Hematopoietic multipotent progenitor cell treated with erythropoietin and hydrocortisone succinate and interleukin-3 and kit ligand, for 8 days (in vitro differentiated cells): ENCODE data around the gene C1orf116.

Source experiments
- DNase-seq: peaks from one replicate; pipeline ENCODE4 v3.0.0-alpha.2; 2015

The C1orf116 gene

GRCh38 chr1:207032528-207033017, at the start of gene C1orf116:
C1orf116 (minus strand) TSS chr1:207032756; CDS start chr1:207027598, 5,158 bp downstream.
- DNase-seq: peak; percentile 48

DNA sequence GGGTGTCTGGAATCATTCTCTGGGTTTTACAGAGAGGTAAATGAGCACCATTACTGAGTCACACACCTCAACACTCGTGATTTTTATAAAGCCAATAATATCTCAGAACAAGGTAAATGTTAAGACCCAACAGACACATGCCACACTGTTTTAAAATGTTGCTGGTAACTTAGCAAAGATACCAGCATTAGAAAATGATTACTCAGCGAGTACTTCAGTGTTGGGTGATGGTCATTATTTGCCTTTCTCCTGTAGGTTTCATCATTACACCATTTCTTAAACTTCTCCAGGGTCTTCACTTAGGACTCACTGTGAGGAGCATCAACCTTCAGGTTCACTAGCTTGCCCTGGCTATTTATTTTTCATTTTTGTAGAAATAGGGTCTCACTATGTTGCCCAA, 49.2 kb upstream of the C1orf116 start:
- DNase-seq: no peak

DNA sequence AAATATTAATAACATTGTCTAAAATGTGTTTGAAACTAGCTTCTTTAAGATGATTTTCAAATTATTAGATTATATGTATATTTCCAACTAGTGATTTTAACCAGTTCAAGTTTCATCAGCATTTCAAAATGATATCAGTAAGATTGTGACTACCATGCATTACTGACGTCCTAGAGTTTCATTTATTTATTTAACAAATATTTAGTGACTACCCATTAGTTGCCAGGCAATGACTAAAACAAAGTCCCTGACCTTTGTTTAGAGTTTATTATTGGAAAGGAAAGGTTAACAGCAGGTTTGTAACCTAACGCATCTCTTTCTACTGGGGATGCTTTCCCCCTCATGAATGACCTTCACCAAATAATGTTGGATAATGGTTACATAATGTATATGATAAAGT, 48.5 kb upstream of the C1orf116 start:
- DNase-seq: no peak

DNA sequence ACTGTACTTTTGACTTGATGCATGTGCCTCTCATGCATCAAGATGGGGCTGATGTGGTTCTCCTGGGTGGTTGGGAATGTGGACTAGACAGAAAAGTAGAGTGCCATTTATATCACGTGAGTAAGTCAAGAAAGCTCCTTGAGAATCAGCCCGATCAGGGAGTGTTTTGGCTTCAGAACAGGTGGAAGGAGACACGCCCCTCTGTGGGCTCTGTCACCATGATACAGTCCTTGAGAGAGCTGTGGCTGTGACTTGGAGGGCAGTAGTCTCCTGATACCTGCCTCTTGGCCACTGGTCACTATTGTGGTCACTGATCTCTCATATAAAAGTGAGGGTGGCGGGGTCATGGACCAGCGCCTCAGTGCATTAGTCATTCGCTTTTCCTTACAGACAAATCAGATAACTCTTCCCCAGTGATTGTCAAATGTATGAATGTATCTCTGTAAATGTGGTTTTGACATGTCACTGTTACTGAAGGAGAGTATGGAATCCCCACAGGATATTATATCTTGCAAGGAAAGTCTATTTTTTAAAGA, 47.2 kb upstream of the C1orf116 start:
- no peak for DNase-seq

DNA sequence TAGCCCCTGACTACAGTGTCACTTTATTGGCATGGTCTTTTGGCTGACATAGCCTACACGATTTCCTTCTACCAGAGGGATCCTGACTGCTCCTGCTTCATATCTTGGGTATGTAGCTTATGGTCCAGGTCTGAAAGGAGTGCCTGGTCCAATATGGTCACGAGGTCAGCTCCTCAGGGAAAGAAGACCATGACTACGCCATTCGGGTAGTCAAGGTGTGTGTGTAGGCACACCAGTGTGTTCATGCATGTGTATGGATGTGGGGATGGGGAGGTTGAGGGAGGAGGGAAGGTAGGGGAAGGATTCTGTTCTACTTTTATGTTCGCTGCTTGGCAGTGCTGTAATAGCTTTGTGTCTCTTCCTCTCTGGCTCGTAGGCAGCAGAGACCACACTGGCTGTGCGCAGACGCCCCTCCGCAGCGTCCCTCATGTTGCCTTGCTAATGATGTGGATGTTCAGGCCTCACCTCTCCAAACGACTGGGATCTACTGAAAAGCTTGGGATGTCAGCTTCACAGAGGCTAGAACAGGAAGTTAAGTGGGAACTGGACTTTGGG, 46.1 kb upstream of the C1orf116 start:
- no peak for DNase-seq

- DNase-seq: peak; percentile 90
Observed at GRCh38 chr1:207077470-207078377, 45.2 kb upstream of the C1orf116 start.

- DNase-seq: no peak
Observed at GRCh38 chr1:207077012-207077411, 44.5 kb upstream of the C1orf116 start.

DNA sequence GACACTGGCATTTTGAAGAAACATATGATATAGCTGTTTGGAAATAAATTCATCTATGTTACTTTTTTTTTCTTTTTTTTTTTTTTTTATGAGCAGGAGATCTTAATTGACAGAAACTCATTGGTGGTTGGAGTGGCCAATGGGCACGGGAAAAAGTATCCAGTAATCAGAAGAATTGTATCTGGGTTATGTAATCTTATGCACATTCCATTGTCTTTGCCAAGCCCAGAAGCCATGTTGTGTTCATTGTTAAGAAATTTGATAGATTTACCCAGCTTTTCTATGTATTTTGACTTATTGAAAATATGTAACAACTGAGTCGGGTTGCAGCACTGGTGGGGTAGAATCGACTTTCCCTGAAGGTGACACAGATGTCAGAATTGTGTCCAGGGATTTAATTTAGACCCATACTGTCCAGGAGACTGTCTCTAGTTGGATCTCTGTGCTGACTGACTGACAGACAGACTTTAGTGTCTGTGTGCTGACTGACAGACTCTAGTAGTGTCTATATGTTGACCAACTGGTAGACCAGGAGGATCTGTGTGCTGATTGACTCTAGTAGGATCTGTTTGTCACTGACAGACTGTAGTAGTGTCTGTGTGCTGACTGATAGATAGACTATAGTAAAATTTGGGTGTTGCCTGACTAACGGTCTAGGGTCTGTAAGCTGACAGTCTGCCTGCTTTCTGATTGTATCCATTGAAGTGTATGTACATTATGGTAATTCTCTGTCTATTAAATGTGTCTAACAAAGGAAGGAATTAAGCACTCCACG, 43.8 kb upstream of the C1orf116 start:
- DNase-seq: peak; percentile 87

- DNase-seq: no peak
Observed at GRCh38 chr1:207073906-207074820, 41.6 kb upstream of the C1orf116 start.

DNA sequence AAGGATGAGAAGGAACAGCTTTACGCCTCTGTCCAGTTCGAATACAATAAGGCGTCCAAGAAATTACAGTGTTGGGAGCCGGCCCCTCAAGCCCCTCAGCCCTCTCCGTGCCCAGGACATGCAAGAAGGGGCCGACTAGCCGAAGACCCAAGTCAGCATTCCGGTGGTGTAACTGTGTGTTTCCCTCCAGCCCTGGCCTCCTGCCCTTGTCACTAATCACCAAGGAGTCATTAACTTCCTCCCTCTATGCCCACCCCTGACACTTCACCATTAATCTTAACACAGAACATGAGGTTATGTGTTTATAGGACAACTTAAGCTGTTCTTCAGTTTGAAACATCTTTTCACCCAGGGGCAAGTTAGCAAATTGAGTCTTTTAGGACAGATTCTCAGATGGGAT, 39.7 kb upstream of the C1orf116 start:
- no peak for DNase-seq

DNA sequence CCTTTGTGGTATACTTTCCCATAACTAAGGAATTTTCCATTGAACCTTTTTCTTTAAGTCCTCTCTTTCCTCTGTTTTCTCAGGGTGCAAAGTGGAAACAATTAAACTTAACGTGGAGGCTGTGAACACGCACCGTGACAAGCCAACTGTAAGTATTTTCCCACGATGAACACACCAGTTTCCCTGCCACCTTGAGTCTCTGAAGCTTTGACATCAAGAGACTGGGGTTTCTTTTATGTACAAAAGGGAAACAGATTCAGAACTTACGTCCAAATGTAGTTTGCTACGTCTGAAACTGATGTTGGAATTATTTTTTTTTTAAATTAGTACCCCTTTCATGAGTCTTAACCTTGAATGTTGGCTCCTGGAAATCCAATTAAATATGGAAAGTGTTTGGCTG, 38.9 kb upstream of the C1orf116 start:
- DNase-seq: no peak

DNA sequence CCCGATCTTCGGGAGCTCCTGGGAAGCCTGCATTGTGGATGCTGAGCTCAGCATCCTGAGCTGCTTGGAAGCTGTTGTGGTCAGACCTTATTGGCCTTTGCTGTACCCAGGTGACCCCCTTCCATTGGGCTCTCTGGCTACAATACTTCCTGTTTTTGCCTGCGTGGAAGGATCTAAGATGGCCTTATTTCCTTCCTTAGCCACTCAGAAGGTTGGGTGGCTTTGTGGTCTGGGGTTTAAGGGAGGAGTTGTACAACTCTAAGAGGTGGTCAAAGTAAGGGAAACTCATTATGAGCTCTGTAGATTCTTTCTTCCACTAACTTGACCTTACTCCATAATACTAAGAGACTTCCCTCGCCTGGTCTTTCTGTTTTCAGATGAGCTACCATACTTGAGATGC, 38.3 kb upstream of the C1orf116 start:
- peak; percentile 25 for DNase-seq

DNA sequence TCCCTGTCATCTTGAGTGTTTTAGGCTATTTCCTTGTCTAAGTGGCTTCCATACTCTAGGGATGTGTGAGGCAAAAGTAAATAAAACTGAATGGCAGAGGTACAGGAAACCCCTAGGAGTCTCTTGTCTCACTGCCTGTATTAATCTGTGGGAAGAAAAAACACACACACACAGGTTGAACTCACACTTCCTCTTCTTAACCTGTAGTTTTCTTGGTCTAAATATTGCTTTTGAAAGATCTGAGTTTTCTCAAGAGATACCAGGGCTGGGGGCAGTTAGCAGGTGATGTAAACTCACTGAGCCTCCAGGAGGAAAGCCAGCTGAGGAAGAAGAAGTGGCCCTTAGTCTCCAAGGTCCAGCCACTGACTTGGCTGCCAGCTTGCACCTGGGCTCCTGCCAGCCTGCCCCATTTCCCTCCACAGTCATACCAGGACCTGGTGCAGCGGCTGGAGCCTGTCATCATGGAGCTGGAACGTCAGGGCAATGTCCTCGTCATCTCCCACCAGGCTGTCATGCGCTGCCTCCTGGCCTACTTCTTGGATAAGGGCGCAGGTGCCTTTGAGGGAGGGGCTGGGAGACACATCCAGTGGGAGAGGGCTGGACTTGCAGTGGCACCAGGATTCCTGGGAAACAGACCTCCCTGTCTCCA, 37.4 kb upstream of the C1orf116 start:
- DNase-seq: no peak

GRCh38 chr1:207069061-207069460, 36.5 kb upstream of the C1orf116 start:
- DNase-seq: no peak

DNA sequence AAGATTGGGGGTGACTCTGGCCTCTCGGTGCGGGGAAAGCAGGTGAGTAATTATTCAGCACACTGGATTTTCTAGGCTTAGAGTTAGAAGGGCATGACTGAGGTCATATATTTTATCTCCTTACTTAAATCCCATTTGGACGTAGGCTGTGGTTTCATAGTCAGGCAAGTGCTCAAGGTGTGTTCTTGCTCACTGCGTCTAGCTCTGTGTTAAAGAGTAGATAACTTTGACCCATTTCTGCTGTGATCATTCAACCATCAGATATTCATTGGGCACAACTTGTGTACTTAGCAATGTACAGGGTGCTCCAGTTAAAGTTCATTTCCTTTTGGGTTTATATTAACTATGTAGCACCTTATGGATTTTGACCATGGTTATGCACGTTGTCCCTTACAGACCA, 35.1 kb upstream of the C1orf116 start:
- DNase-seq: no peak

DNA sequence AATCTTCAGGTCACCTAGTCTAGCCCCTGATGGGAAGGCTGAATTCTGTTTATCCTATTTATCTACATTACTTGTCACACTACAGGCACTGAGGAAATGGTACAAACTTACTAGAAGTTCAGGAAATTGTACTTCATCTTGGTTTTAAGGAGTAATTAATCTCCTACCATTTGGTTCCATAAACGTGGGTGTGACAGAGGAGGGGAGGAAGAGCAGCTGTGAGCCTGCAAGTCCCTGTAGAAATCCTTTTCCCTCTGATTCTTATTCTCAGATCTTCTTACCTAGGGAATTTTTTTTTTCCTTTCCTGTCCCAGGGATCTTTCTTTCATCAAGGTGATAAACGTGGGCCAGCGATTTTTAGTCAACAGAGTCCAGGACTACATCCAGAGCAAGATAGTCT, 34.6 kb upstream of the C1orf116 start:
- DNase-seq: no peak

GRCh38 chr1:207064561-207064960, 32.0 kb upstream of the C1orf116 start:
- no peak for DNase-seq

DNA sequence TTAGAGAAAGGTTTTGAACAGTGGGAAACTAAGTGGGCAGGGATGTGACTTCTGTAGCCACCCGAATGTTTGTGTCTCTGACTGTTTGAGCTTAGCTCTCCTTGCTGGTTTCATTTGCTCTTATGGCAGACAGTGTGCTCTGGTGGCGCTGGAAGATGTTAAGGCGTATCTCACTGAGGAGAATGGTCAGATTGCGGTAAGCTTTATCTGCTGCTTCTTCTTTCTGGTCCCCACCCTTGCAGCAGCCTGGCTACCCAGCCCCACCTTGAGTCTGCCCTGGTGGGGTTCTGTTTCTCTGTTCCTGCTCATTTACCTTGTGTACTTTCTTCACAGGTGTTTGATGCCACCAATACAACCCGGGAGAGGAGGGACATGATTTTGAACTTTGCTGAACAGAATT, 30.5 kb upstream of the C1orf116 start:
- DNase-seq: no peak

DNA sequence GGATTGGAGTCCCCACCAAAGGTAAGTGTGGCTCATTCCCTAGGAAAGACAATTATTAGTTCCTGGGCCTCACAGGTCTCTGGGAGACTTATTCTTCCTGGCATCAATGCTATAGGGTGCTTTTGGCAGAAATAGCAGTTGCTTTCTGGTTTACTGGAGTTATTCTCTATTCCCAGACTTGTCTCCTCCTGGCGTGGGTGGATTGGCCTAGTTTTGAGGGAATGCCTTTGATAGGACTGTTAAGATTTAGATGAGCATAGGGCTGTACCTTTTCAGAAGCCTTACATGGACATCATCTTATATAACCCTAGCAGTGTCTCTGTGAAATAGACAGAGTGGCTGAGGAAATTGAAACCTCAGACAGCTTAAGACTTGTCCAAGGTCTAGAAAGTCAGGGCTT, 29.5 kb upstream of the C1orf116 start:
- DNase-seq: no peak

DNA sequence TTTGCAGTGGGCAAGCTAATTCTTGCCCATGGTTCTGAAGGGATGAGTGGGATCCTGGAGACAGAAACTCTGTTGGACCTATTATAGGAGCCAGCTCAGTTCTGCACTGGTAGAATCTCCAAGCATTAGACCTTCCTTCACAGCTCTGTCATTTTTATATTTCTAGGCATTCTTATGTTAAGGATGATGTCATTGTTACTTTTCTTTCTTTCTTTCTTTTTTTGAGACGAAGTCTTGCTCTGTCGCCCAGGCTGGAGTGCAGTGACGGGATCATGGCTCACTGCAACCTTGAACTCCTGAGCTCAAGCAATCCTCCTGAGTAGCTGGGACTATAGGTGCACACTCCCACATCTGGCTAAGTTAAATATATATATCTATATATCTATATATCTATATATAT, 28.0 kb upstream of the C1orf116 start:
- no peak for DNase-seq

DNA sequence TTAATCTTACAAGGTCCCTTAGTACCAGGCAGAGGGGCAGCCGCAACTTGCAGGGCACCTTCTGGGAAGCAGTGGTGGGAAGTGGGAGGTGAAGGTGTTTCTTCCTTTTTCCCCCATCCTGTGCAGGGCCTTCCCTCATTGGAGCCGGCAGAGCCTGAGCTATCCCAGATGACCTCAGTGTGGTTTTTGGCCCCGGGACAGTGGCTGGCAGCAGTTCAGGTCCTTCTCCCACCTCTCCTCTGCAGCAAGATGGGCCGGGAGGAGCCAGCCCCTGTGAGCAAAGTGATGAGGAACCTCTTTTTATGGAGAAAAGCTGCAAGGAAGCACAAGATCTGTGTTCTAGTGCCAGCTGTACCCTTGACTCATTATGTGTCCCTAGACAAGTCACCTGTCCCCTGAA, 27.3 kb upstream of the C1orf116 start:
- DNase-seq: no peak
